ENCODE data around the gene APOBEC3F.
"Not testable (repeated sequence)": the region's sequence is repeated elsewhere in the genome, so short reads cannot be mapped to it uniquely, and the experiment has no call there.

APOBEC3F gene

GRCh38 chr22:39041908-39042307, 1.2 kb downstream of the APOBEC3F start:
- no peaks in the 10 kb centered on the region for H3F3A ChIP-seq (ENCODE audit: insufficient read depth, low read length)
- H3K4me1 ChIP-seq (ENCODE audit: insufficient read depth, low read length, severe bottlenecking): no peaks in the 10 kb centered on the region
- TF ChIP-seq, protein P1, sequence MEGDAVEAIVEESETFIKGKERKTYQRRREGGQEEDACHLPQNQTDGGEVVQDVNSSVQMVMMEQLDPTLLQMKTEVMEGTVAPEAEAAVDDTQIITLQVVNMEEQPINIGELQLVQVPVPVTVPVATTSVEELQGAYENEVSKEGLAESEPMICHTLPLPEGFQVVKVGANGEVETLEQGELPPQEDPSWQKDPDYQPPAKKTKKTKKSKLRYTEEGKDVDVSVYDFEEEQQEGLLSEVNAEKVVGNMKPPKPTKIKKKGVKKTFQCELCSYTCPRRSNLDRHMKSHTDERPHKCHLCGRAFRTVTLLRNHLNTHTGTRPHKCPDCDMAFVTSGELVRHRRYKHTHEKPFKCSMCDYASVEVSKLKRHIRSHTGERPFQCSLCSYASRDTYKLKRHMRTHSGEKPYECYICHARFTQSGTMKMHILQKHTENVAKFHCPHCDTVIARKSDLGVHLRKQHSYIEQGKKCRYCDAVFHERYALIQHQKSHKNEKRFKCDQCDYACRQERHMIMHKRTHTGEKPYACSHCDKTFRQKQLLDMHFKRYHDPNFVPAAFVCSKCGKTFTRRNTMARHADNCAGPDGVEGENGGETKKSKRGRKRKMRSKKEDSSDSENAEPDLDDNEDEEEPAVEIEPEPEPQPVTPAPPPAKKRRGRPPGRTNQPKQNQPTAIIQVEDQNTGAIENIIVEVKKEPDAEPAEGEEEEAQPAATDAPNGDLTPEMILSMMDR (IDR thresholded peaks at IDR 0.05; ENCODE audit: low read length): no peak
- no peak for TF ChIP-seq EZH2 (IDR thresholded peaks at IDR 0.05; ENCODE audit: borderline replicate concordance, low read length)
- H3K27ac ChIP-seq (ENCODE audit: low read depth, low read length, poor library complexity, severe bottlenecking): no peak overlapping the region
- H3K4me3 ChIP-seq (ENCODE audit: low read depth, low read length, poor library complexity, severe bottlenecking): no peak overlapping the region
- no peaks in the 10 kb centered on the region for H3K9me2 ChIP-seq (ENCODE audit: low read depth, low read length)
- no peak overlapping the region for H3K9ac ChIP-seq (ENCODE audit: low read length)
- no peak overlapping the region for H2AFZ ChIP-seq (ENCODE audit: low read length)
- H3K36me3 ChIP-seq (ENCODE audit: insufficient read depth, low read length): no peaks in the 10 kb centered on the region
- H3K79me2 ChIP-seq (ENCODE audit: insufficient read depth, low read length): no peaks in the 10 kb centered on the region
- H3K27me3 ChIP-seq (ENCODE audit: insufficient read depth, low read length): no peaks in the 10 kb centered on the region; the same call in 1 of the 2 replicates
- no peaks in the 10 kb centered on the region for H4K20me1 ChIP-seq (ENCODE audit: insufficient read depth, low read length)
- H3K9me3 ChIP-seq (ENCODE audit: low read length): no peaks in the 10 kb centered on the region
- no peak overlapping the region for H3K4me2 ChIP-seq (ENCODE audit: low read length)

- not testable (repeated sequence) for H3K79me2 ChIP-seq (ENCODE audit: insufficient read depth, low read length); H3K9me3 ChIP-seq (ENCODE audit: low read length); H3K27ac ChIP-seq (ENCODE audit: low read depth, low read length, poor library complexity, severe bottlenecking); H2AFZ ChIP-seq (ENCODE audit: low read length); H3K4me1 ChIP-seq (ENCODE audit: insufficient read depth, low read length, severe bottlenecking); H3K9ac ChIP-seq (ENCODE audit: low read length); H3K27me3 ChIP-seq (ENCODE audit: insufficient read depth, low read length); H3K9me2 ChIP-seq (ENCODE audit: low read depth, low read length); H3K4me2 ChIP-seq (ENCODE audit: low read length); H3F3A ChIP-seq (ENCODE audit: insufficient read depth, low read length); H3K4me3 ChIP-seq (ENCODE audit: low read depth, low read length, poor library complexity, severe bottlenecking); H4K20me1 ChIP-seq (ENCODE audit: insufficient read depth, low read length); H3K36me3 ChIP-seq (ENCODE audit: insufficient read depth, low read length)
Observed at GRCh38 chr22:39043063-39043462, 2.4 kb downstream of the APOBEC3F start.

DNA sequence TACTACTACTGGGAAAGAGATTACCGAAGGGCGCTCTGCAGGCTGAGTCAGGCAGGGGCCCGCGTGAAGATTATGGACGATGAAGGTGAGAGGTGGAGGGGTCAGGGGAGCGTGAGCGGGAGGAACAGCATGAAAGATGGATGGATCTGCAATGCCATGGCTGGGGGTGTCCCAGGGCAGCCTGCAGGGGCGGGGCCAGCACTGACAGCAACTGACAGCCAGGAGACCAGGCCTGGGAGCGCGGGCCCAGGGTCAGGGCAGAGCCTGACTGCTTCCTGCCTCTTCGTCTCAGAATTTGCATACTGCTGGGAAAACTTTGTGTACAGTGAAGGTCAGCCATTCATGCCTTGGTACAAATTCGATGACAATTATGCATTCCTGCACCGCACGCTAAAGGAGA, 4.5 kb downstream of the APOBEC3F start:
- not testable (repeated sequence) for H3K4me1 ChIP-seq (ENCODE audit: insufficient read depth, low read length, severe bottlenecking); H3K36me3 ChIP-seq (ENCODE audit: insufficient read depth, low read length)

DNA sequence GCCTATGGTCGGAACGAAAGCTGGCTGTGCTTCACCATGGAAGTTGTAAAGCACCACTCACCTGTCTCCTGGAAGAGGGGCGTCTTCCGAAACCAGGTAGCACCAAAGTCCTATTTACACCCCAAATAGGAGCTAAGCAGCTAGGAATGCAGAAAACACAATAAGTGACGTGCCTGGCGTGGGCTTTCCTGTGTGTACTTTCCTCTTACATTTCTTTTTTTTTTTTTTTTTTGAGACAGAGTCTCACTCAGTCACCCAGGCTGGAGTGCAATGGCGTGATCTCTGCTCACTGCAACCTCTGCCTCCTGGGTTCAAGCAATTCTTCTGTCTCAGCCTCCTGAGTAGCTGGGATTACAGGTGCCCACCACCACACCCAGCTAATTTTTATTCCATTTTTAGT, 8.8 kb downstream of the APOBEC3F start:
- H3K27ac ChIP-seq (ENCODE audit: low read depth, low read length, poor library complexity, severe bottlenecking); H3K9me3 ChIP-seq (ENCODE audit: low read length); H4K20me1 ChIP-seq (ENCODE audit: insufficient read depth, low read length); H3K9ac ChIP-seq (ENCODE audit: low read length); H3K79me2 ChIP-seq (ENCODE audit: insufficient read depth, low read length); H3K4me1 ChIP-seq (ENCODE audit: insufficient read depth, low read length, severe bottlenecking); H3K4me2 ChIP-seq (ENCODE audit: low read length); H3K9me2 ChIP-seq (ENCODE audit: low read depth, low read length); H3F3A ChIP-seq (ENCODE audit: insufficient read depth, low read length); H3K27me3 ChIP-seq (ENCODE audit: insufficient read depth, low read length); H2AFZ ChIP-seq (ENCODE audit: low read length); H3K36me3 ChIP-seq (ENCODE audit: insufficient read depth, low read length); H3K4me3 ChIP-seq (ENCODE audit: low read depth, low read length, poor library complexity, severe bottlenecking): not testable (repeated sequence)

More for the DNA sequence above, 4.5 kb downstream of the APOBEC3F start:
- H4K20me1 ChIP-seq (ENCODE audit: insufficient read depth, low read length); H3K4me3 ChIP-seq (ENCODE audit: low read depth, low read length, poor library complexity, severe bottlenecking); H2AFZ ChIP-seq (ENCODE audit: low read length); H3K27me3 ChIP-seq (ENCODE audit: insufficient read depth, low read length); H3K9me2 ChIP-seq (ENCODE audit: low read depth, low read length); H3F3A ChIP-seq (ENCODE audit: insufficient read depth, low read length); H3K79me2 ChIP-seq (ENCODE audit: insufficient read depth, low read length); H3K4me2 ChIP-seq (ENCODE audit: low read length); H3K9ac ChIP-seq (ENCODE audit: low read length); H3K27ac ChIP-seq (ENCODE audit: low read depth, low read length, poor library complexity, severe bottlenecking); H3K9me3 ChIP-seq (ENCODE audit: low read length): not testable (repeated sequence)

DNA sequence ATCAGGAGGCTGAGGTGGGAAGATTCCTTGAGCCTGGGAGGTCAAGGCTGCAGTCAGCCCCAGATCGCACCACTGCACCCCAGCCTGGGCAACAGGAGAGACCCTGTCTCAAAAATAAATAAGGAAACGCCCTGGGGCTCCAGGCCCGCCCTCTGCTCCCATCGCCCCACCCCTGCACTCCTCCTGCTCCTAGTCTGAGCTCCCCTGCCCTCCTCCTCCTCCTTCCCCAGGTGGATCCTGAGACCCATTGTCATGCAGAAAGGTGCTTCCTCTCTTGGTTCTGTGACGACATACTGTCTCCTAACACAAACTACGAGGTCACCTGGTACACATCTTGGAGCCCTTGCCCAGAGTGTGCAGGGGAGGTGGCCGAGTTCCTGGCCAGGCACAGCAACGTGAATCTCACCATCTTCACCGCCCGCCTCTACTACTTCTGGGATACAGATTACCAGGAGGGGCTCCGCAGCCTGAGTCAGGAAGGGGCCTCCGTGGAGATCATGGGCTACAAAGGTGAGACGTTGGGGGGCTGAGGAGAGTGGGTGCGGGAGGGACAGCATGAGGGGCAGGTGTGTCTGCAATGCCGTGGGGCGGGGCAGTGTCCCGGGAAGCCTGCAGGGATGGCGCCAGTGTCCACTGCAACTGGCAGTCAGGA, 11.3 kb downstream of the APOBEC3F start:
- H3K36me3 ChIP-seq (ENCODE audit: insufficient read depth, low read length); H3K27me3 ChIP-seq (ENCODE audit: insufficient read depth, low read length); H3K4me2 ChIP-seq (ENCODE audit: low read length); H3K4me1 ChIP-seq (ENCODE audit: insufficient read depth, low read length, severe bottlenecking); H2AFZ ChIP-seq (ENCODE audit: low read length); H3F3A ChIP-seq (ENCODE audit: insufficient read depth, low read length); H3K4me3 ChIP-seq (ENCODE audit: low read depth, low read length, poor library complexity, severe bottlenecking); H3K9me3 ChIP-seq (ENCODE audit: low read length); H3K27ac ChIP-seq (ENCODE audit: low read depth, low read length, poor library complexity, severe bottlenecking); H3K9ac ChIP-seq (ENCODE audit: low read length); H3K9me2 ChIP-seq (ENCODE audit: low read depth, low read length); H3K79me2 ChIP-seq (ENCODE audit: insufficient read depth, low read length); H4K20me1 ChIP-seq (ENCODE audit: insufficient read depth, low read length): not testable (repeated sequence)
